Skeletal muscle tissue (tissue), 4 donors: ENCODE results near the gene ZNF672. TPM values are rescaled to one million over a fixed set of nuclear protein-coding genes. Genes with fewer than 3 reads are reported as not detected.
A peak's percentile ranks its signal among the peaks of the same experiment; 100 is the strongest.

ENCODE experiments used
- H3K27ac ChIP-seq: one replicate; pipeline ENCODE4 v1.7.0; 2013; ENCODE audit warnings: mild to moderate bottlenecking, low read depth, low read length, inconsistent platforms
- H3K27me3 ChIP-seq, 3 donors: one replicate each; pipeline ENCODE4 v1.7.0; 2013; ENCODE audit warnings: low read length in 3 of 3; ENCODE audit not compliant: control insufficient read depth in 3 of 3, insufficient read depth in 3 of 3
- H3K36me3 ChIP-seq, 3 donors: one replicate each; pipeline ENCODE4 v1.7.0; 2013; ENCODE audit warnings: low read length in 3 of 3; ENCODE audit not compliant: control insufficient read depth in 3 of 3, insufficient read depth in 3 of 3
- H3K4me1 ChIP-seq, 3 donors: one replicate each; pipeline ENCODE4 v1.7.0; 2013; ENCODE audit warnings: low read length in 3 of 3, mild to moderate bottlenecking in 3 of 3; ENCODE audit not compliant: control insufficient read depth in 3 of 3, insufficient read depth in 3 of 3
- H3K4me3 ChIP-seq, 3 donors: one replicate each; pipeline ENCODE4 v1.7.0; 2013; ENCODE audit warnings: low read length in 3 of 3
- H3K9ac ChIP-seq, 3 donors: one replicate each; pipeline ENCODE4 v1.7.0; 2013; ENCODE audit warnings: low read length in 3 of 3, mild to moderate bottlenecking in 3 of 3, moderate library complexity in 2 of 3, low read depth in 1 of 3
- H3K9me3 ChIP-seq, 3 donors: one replicate each; pipeline ENCODE4 v1.7.0; 2013; ENCODE audit warnings: low read length in 3 of 3; ENCODE audit not compliant: control insufficient read depth in 3 of 3
- total RNA-seq: library from RNA; depleted of rRNA; stranded (reverse); fragments of >200 nt; gene quantifications from one replicate; pipeline ENCODE4 v1.2.3, GENCODE V29; 2014
- donor health status: Osteomylitis.

The ZNF672 gene
- total RNA-seq, 1 donor from 2014 or later = 15.7 TPM

GRCh38 chr1:248841702-248842395, 3.8 kb downstream of the ZNF672 start:
- Histone ChIP-seq H3K27me3 (no peaks in the 10 kb centered on the region), H3K4me3 (peak overlapping the region in 2 of 3 donors; percentile 3 to 56), H3K4me1 (peaks cover 44 to 59% (median 52%) of the 10 kb centered on the region in 3 donors), H3K9ac (peak overlapping the region; percentile 27 to 69 (median 36)), H3K27ac (peak overlapping the region; percentile 52), H3K9me3 (no peaks in the 10 kb centered on the region), H3K36me3 (peaks cover 22 to 25% (median 23%) of the 10 kb centered on the region in 3 donors)

GRCh38 chr1:248842781-248843331, 4.8 kb downstream of the ZNF672 start:
- Histone ChIP-seq H3K9ac (peak overlapping the region in 2 of 3 donors; percentile 43 to 69), H3K4me1 (peaks cover 38 to 52% (median 42%) of the 10 kb centered on the region in 3 donors), H3K27me3 (no peaks in the 10 kb centered on the region), H3K9me3 (no peaks in the 10 kb centered on the region), H3K27ac (peak overlapping the region; percentile 52), H3K4me3 (peak overlapping the region in 1 of 3 donors; percentile 23), H3K36me3 (peaks cover 32 to 34% (median 32%) of the 10 kb centered on the region in 3 donors)

GRCh38 chr1:248843687-248844086, 5.7 kb downstream of the ZNF672 start:
- no peak overlapping the region for H3K27ac ChIP-seq
- H3K4me1 ChIP-seq = peaks cover 38 to 52% (median 42%) of the 10 kb centered on the region in 3 donors
- H3K9me3 ChIP-seq = no peaks in the 10 kb centered on the region

GRCh38 chr1:248844526-248844925, 6.5 kb downstream of the ZNF672 start:
- H3K9me3 ChIP-seq = no peaks in the 10 kb centered on the region
- H3K4me1 ChIP-seq = peaks cover 31 to 44% (median 34%) of the 10 kb centered on the region in 3 donors
- no peak overlapping the region for H3K4me3 ChIP-seq
- H3K36me3 ChIP-seq = peaks cover 49 to 50% (median 49%) of the 10 kb centered on the region in 3 donors
- no peak overlapping the region for H3K9ac ChIP-seq
- H3K27me3 ChIP-seq = no peaks in the 10 kb centered on the region
- no peak overlapping the region for H3K27ac ChIP-seq

More at GRCh38 chr1:248843687-248844086, 5.7 kb downstream of the ZNF672 start:
- H3K27me3 ChIP-seq = no peaks in the 10 kb centered on the region
- no peak overlapping the region for H3K4me3 ChIP-seq
- H3K36me3 ChIP-seq = peaks cover 40 to 42% (median 41%) of the 10 kb centered on the region in 3 donors
- no peak overlapping the region for H3K9ac ChIP-seq

GRCh38 chr1:248847181-248847955, 9.3 kb downstream of the ZNF672 start:
- peaks cover 58 to 69% (median 61%) of the 10 kb centered on the region in 3 donors for H3K36me3 ChIP-seq
- H3K9ac ChIP-seq = no peak overlapping the region

GRCh38 chr1:248847956-248848561, 10.0 kb downstream of the ZNF672 start:
- Histone ChIP-seq H3K9me3 (no peaks in the 10 kb centered on the region), H3K27me3 (no peaks in the 10 kb centered on the region), H3K4me3 (no peak overlapping the region), H3K36me3 (peaks cover 58 to 69% (median 62%) of the 10 kb centered on the region in 3 donors), H3K9ac (no peak overlapping the region), H3K4me1 (peaks cover 3 to 12% (median 6%) of the 10 kb centered on the region in 3 donors), H3K27ac (no peak overlapping the region)

More at GRCh38 chr1:248847181-248847955, 9.3 kb downstream of the ZNF672 start:
- Histone ChIP-seq H3K27me3 (no peaks in the 10 kb centered on the region), H3K4me3 (no peak overlapping the region), H3K9me3 (no peaks in the 10 kb centered on the region), H3K4me1 (peaks cover 10 to 18% (median 13%) of the 10 kb centered on the region in 3 donors), H3K27ac (no peak overlapping the region)

- no peak overlapping the region for H3K4me3 ChIP-seq
- no peak overlapping the region for H3K27ac ChIP-seq
- H3K9ac ChIP-seq = peak overlapping the region in 1 of 3 donors; percentile 33
- peaks cover 0 to 11% (median 2%) of the 10 kb centered on the region in 3 donors for H3K4me1 ChIP-seq
- H3K27me3 ChIP-seq = no peaks in the 10 kb centered on the region
- H3K9me3 ChIP-seq = no peaks in the 10 kb centered on the region
- peaks cover 58 to 71% (median 62%) of the 10 kb centered on the region in 3 donors for H3K36me3 ChIP-seq
Observed at GRCh38 chr1:248848602-248849001, 10.6 kb downstream of the ZNF672 start.

GRCh38 chr1:248849152-248849551, 11.1 kb downstream of the ZNF672 start:
- H3K9me3 ChIP-seq = no peaks in the 10 kb centered on the region
- peaks cover 62 to 77% (median 67%) of the 10 kb centered on the region in 3 donors for H3K36me3 ChIP-seq
- H3K27ac ChIP-seq = no peak overlapping the region
- no peak overlapping the region for H3K4me3 ChIP-seq
- H3K9ac ChIP-seq = no peak overlapping the region
- H3K27me3 ChIP-seq = no peaks in the 10 kb centered on the region
- peaks cover 0 to 8% (median 2%) of the 10 kb centered on the region in 3 donors for H3K4me1 ChIP-seq

GRCh38 chr1:248849637-248850036, 11.6 kb downstream of the ZNF672 start:
- peaks cover 60 to 77% (median 67%) of the 10 kb centered on the region in 3 donors for H3K36me3 ChIP-seq
- H3K4me1 ChIP-seq = peaks cover 0 to 5% (median 2%) of the 10 kb centered on the region in 3 donors
- no peaks in the 10 kb centered on the region for H3K27me3 ChIP-seq
- H3K27ac ChIP-seq = no peak overlapping the region
- H3K4me3 ChIP-seq = no peak overlapping the region
- peak overlapping the region in 1 of 3 donors; percentile 33 for H3K9ac ChIP-seq
- H3K9me3 ChIP-seq = no peaks in the 10 kb centered on the region
